Measurements from ENCODE around the gene FANCI. TPM values are rescaled to one million over a fixed set of nuclear protein-coding genes. Genes with fewer than 3 reads are reported as not detected.

Gene FANCI
- total and polyA plus RNA-seq, 2 experiments from 2014 or later = 63.6 to 66.8 TPM

- H3K27ac ChIP-seq (ENCODE audit: low read depth) = no peak overlapping the region
- no peaks in the 10 kb centered on the region for H3K9me3 Mint-ChIP-seq
Measured at GRCh38 chr15:89303986-89304385, 60.2 kb downstream of the FANCI start.

More at GRCh38 chr15:89303986-89304385, 60.2 kb downstream of the FANCI start:
- DNase-seq (ENCODE audit: low spot score) = no peak
- H3K27me3 Mint-ChIP-seq (ENCODE audit: insufficient read depth, low read depth, poor library complexity) = no peaks in the 10 kb centered on the region
- Histone ChIP-seq H3F3A (replicated peaks; ENCODE audit: low read depth) (0 out of 2 replicates have a peak, but pooled peaks cover 3% of the 10 kb centered on the region), H3K4me2 (no peak overlapping the region), H4K20me1 (replicated peaks; ENCODE audit: insufficient read depth) (no peaks in the 10 kb centered on the region; the same call in 1 of the 2 replicates), H3K4me3 (no peak overlapping the region), H3K4me1 (ENCODE audit: insufficient read depth) (no peaks in the 10 kb centered on the region), H2AFZ (no peak overlapping the region), H3K9me2 (ENCODE audit: insufficient read depth) (no peaks in the 10 kb centered on the region), H3K79me2 (replicated peaks; ENCODE audit: insufficient read depth) (no peaks in the 10 kb centered on the region), H3K27me3 (ENCODE audit: insufficient read depth) (no peaks in the 10 kb centered on the region), H3K36me3 (ENCODE audit: insufficient read depth) (peaks cover 73% of the 10 kb centered on the region)
- H3K4me3 Mint-ChIP-seq = no peak overlapping the region
- TF ChIP-seq CTCF (conservative IDR thresholded peaks at IDR 0.05; ENCODE audit: low read depth in 2 of 2) (no peak), EZH2phosphoT487 (IDR thresholded peaks at IDR 0.05; ENCODE audit: unreplicated experiment) (no peak), EZH2 (IDR thresholded peaks at IDR 0.05; ENCODE audit: low read depth, unreplicated experiment) (no peak), REST (IDR thresholded peaks at IDR 0.05; ENCODE audit: unreplicated experiment) (no peak), ZNF462 (CRISPR knock-in tag; IDR thresholded peaks at IDR 0.05) (no peak), JUNB (IDR thresholded peaks at IDR 0.05; ENCODE audit: unreplicated experiment) (no peak), CREB1 (CRISPR knock-in tag; IDR thresholded peaks at IDR 0.05; ENCODE audit: low read depth) (no peak), POLR2AphosphoS5 (IDR thresholded peaks at IDR 0.05; ENCODE audit: low read depth) (no peak), ZNF114 (CRISPR knock-in tag; IDR thresholded peaks at IDR 0.05) (no peak), ETS1 (IDR thresholded peaks at IDR 0.05) (no peak), STAT1 (IDR thresholded peaks at IDR 0.05; ENCODE audit: unreplicated experiment) (no peak), ZNF331 (CRISPR knock-in tag; IDR thresholded peaks at IDR 0.05; ENCODE audit: low read depth) (no peak), NANOG (IDR thresholded peaks at IDR 0.05; ENCODE audit: borderline replicate concordance) (no peak)
- H3K27ac Mint-ChIP-seq = no peak overlapping the region
- no peaks in the 10 kb centered on the region for H3K4me1 Mint-ChIP-seq
- H3K36me3 Mint-ChIP-seq (ENCODE audit: low read depth) = peaks cover 85% of the 10 kb centered on the region
- ATAC-seq = no peak

All from GM23338 (cell line).